Adipose tissue (tissue), 3 donors: ENCODE results near the gene MORN3. TPM values are rescaled to one million over a fixed set of nuclear protein-coding genes. Genes with fewer than 3 reads are reported as not detected.
A peak's percentile ranks its signal among the peaks of the same experiment; 100 is the strongest.
"Not testable (repeated sequence)": the region's sequence is repeated elsewhere in the genome, so short reads cannot be mapped to it uniquely, and the experiment has no call there.

ENCODE experiments used
- H3K27ac ChIP-seq: one replicate; pipeline ENCODE4 v1.5.1; 2013; ENCODE audit warnings: low read depth, low read length
- WGBS, 3 donors: extraction: QIAGEN DNeasy Blood & Tissue Kit; methylation state at CpG; one replicate each; pipeline ENCODE4 v1.1.7; 2013; 5-methylcytosine and 5-hydroxymethylcytosine counted together
- polyA plus RNA-seq, 3 donors: library from polyadenylated mRNA; stranded (reverse); fragments of 200-250 nt; gene quantifications; one replicate each; pipeline ENCODE4 v1.2.3, GENCODE V29; 2013
- donor health status: healthy with polysubstance abuse.
- donor health status: Bipolar disorder and iron deficiency.
- donor health status: healthy.

Gene MORN3
- polyA plus RNA-seq = under 1 TPM; 0.15 to 0.39 (median 0.34) TPM

- WGBS, 3 donors = 94 to 98% (median 96%) methylated on average over 5 of the region's 5 CpGs
These were observed at the start of gene MORN3 for GRCh38 chr12:121669521-121669900. MORN3 (minus strand) TSS chr12:121669654; CDS start chr12:121669483, 171 bp downstream.

GRCh38 chr12:121718653-121719239 is 49.3 kb upstream of the MORN3 start:
- no peak overlapping the region for H3K27ac ChIP-seq
- 79 to 92% (median 87%) methylated on average over 3 of the region's 3 CpGs for WGBS, 3 donors

More at GRCh38 chr12:121669521-121669900, at the start of gene MORN3:
- H3K27ac ChIP-seq = no peak within 1 kb of the TSS

- WGBS, 3 donors = 69 to 83% (median 72%) methylated on average over 10 of the region's 10 CpGs
- H3K27ac ChIP-seq = no peak overlapping the region
These were observed 47.7 kb upstream of the MORN3 start for GRCh38 chr12:121717041-121717699.

GRCh38 chr12:121715862-121716435 is 46.5 kb upstream of the MORN3 start:
- H3K27ac ChIP-seq = no peak overlapping the region
- WGBS, 3 donors = 79 to 80% (median 80%) methylated on average over 6 of the region's 6 CpGs

GRCh38 chr12:121715055-121715454 is 45.6 kb upstream of the MORN3 start:
- not testable (repeated sequence) for H3K27ac ChIP-seq
- WGBS, 3 donors = 94 to 96% (median 94%) methylated on average over 7 of the region's 7 CpGs

- H3K27ac ChIP-seq = no peak overlapping the region
- WGBS, 3 donors = 41 to 54% (median 46%) methylated on average over 6 of the region's 6 CpGs
These were observed 44.3 kb upstream of the MORN3 start for GRCh38 chr12:121713793-121714192.

- WGBS, 3 donors = 13 to 17% (median 16%) methylated on average over 14 of the region's 14 CpGs
- no peak overlapping the region for H3K27ac ChIP-seq
These were observed 43.9 kb upstream of the MORN3 start for GRCh38 chr12:121713257-121713777.

- 1% methylated on average over 50 to 74 of the region's 74 CpGs for WGBS, 3 donors
- H3K27ac ChIP-seq = peak within 1 kb of the TSS; percentile 31
These were observed 43.2 kb upstream of the MORN3 start, which contains the start of gene TMEM120B for GRCh38 chr12:121712461-121713256. TMEM120B (plus strand) TSS chr12:121712752; CDS start chr12:121712896, 144 bp downstream.

GRCh38 chr12:121712190-121712460 is 42.7 kb upstream of the MORN3 start:
- 0% methylated on average over 16 of the region's 16 CpGs for WGBS, 3 donors
- peak overlapping the region; percentile 31 for H3K27ac ChIP-seq

GRCh38 chr12:121711361-121712189 is 42.1 kb upstream of the MORN3 start:
- no peak overlapping the region for H3K27ac ChIP-seq
- WGBS, 3 donors = 51 to 63% (median 52%) methylated on average over 24 of the region's 24 CpGs

- H3K27ac ChIP-seq = no peak overlapping the region
- WGBS, 3 donors = 75 to 88% (median 82%) methylated on average over 5 of the region's 5 CpGs
These were observed 40.1 kb upstream of the MORN3 start for GRCh38 chr12:121709478-121709961.

- WGBS, 3 donors = 75 to 83% (median 78%) methylated on average over 8 of the region's 8 CpGs
- H3K27ac ChIP-seq = not testable (repeated sequence)
These were observed 39.6 kb upstream of the MORN3 start for GRCh38 chr12:121709064-121709424.

GRCh38 chr12:121708313-121709063 is 39.0 kb upstream of the MORN3 start:
- no peak overlapping the region for H3K27ac ChIP-seq
- 77 to 82% (median 77%) methylated on average over 7 of the region's 7 CpGs for WGBS, 3 donors

GRCh38 chr12:121705514-121705913 is 36.1 kb upstream of the MORN3 start:
- no peak overlapping the region for H3K27ac ChIP-seq

- H3K27ac ChIP-seq = no peak overlapping the region
- WGBS, 3 donors = 84 to 92% (median 86%) methylated on average over 6 of the region's 6 CpGs
These were observed 33.5 kb upstream of the MORN3 start for GRCh38 chr12:121702944-121703343.

- WGBS, 3 donors = 78 to 88% (median 87%) methylated on average over 3 of the region's 3 CpGs
- H3K27ac ChIP-seq = no peak overlapping the region
These were observed 32.3 kb upstream of the MORN3 start for GRCh38 chr12:121701667-121702277.

- not testable (repeated sequence) for H3K27ac ChIP-seq
- 91 to 99% (median 99%) methylated on average over 4 to 6 of the region's 6 CpGs for WGBS, 3 donors
These were observed 28.4 kb upstream of the MORN3 start for GRCh38 chr12:121697861-121698260.
